HFF-Myc (cell line): ENCODE measurements around the gene C18orf32.

ENCODE experiments used
- DNase-seq: peaks from one replicate; pipeline ENCODE4 v3.0.0-alpha.2; 2011; ENCODE audit warnings: low read depth; ENCODE audit errors: extremely low read depth
- H3K4me3 ChIP-seq: replicated peaks from 2 replicates; pipeline ENCODE4 v1.5.1; 2011; ENCODE audit warnings: low read depth, mild to moderate bottlenecking, control low read depth, low read length
- CTCF ChIP-seq: IDR thresholded peaks from 2 replicates; pipeline ENCODE4 v1.5.1; 2012; ENCODE audit warnings: mild to moderate bottlenecking, low read depth, low read length, control low read depth; ENCODE audit errors: missing control alignments

C18orf32 gene

GRCh38 chr18:49491534-49491856 lies 4.5 kb upstream of the C18orf32 start:
- TF ChIP-seq CTCF, result no peak
- no peak for DNase-seq
- H3K4me3 ChIP-seq, result peak overlapping the region; percentile 98

GRCh38 chr18:49490246-49490762 lies 3.3 kb upstream of the C18orf32 start:
- no peak for TF ChIP-seq CTCF
- peak overlapping the region; percentile 98 for H3K4me3 ChIP-seq
- no peak for DNase-seq

- H3K4me3 ChIP-seq, result peak overlapping the region; percentile 62
- TF ChIP-seq CTCF, result no peak
- no peak for DNase-seq
These were observed 777 bp upstream of the C18orf32 start for GRCh38 chr18:49487711-49488310.

GRCh38 chr18:49486606-49486952 lies 455 bp downstream of the C18orf32 start:
- no peak for DNase-seq
- peak overlapping the region; percentile 62 for H3K4me3 ChIP-seq
- TF ChIP-seq CTCF, result no peak

- DNase-seq, result no peak
- peak overlapping the region; percentile 62 for H3K4me3 ChIP-seq
These were observed 900 bp downstream of the C18orf32 start for GRCh38 chr18:49486134-49486533.

GRCh38 chr18:49483198-49483597 lies 3.8 kb downstream of the C18orf32 start:
- TF ChIP-seq CTCF, result no peak
- DNase-seq, result no peak
- H3K4me3 ChIP-seq, result no peak overlapping the region

More at GRCh38 chr18:49486134-49486533, 900 bp downstream of the C18orf32 start:
- TF ChIP-seq CTCF, result no peak

- no peak overlapping the region for H3K4me3 ChIP-seq
- no peak for TF ChIP-seq CTCF
- DNase-seq, result no peak
These were observed 5.1 kb downstream of the C18orf32 start for GRCh38 chr18:49481907-49482306.
